Esophagus squamous epithelium (tissue), 5 donors: ENCODE data around the gene BEND6. TPM values are rescaled to one million over a fixed set of nuclear protein-coding genes. Genes with fewer than 3 reads are reported as not detected.

ENCODE experiments used
- DNase-seq: peaks from one replicate; lab custom pipeline; 2025; lab: John Stamatoyannopoulos, UW
- H3K27ac ChIP-seq, 4 donors: fragments of 200-600 bp; sonication (generic); one replicate each; pipeline ENCODE4 v1.5.1; 2016 to 2019; ENCODE audit warnings: mild to moderate bottlenecking in 1 of 4
- H3K27me3 ChIP-seq, 4 donors: fragments of 200-600 bp; sonication (generic); 1 replicate in 3 of 4; 2 replicates in 1 of 4; pipeline versions ENCODE4 v1.5.1 to v1.6.0; 2017 to 2021; ENCODE audit warnings: antibody characterized with exemption in 1 of 4
- H3K36me3 ChIP-seq, 3 donors: fragments of 200-600 bp; sonication (generic); one replicate each; pipeline ENCODE4 v1.5.1; 2016 to 2019
- H3K4me1 ChIP-seq, 3 donors: fragments of 200-600 bp; sonication (generic); one replicate each; pipeline ENCODE4 v1.5.1; 2017 to 2019
- H3K4me3 ChIP-seq, 4 donors: fragments of 200-600 bp; sonication (generic); 1 replicate in 3 of 4; 2 replicates in 1 of 4; pipeline ENCODE4 v1.5.1; 2016 to 2019; ENCODE audit warnings: mild to moderate bottlenecking in 2 of 4, moderate library complexity in 1 of 4
- H3K9me3 ChIP-seq, 3 donors: fragments of 200-600 bp; sonication (generic); one replicate each; pipeline ENCODE4 v1.5.1; 2016 to 2019
- CTCF ChIP-seq, 6 experiments: fragments of 450-650 bp in 4 of 6; fragments of 200-600 bp in 2 of 6; sonication (generic) in 2 of 6; IDR thresholded peaks; one replicate each; pipeline ENCODE4 v1.5.1; 2016 to 2019; ENCODE audit warnings: antibody characterized with exemption in 6 of 6, mild to moderate bottlenecking in 4 of 6, moderate library complexity in 4 of 6
- POLR2A ChIP-seq, 4 donors: fragments of 450-650 bp; IDR thresholded peaks; one replicate each; pipeline ENCODE4 v1.6.1; 2017; ENCODE audit warnings: antibody characterized with exemption in 4 of 4, mild to moderate bottlenecking in 4 of 4, moderate library complexity in 3 of 4
- WGBS, 2 donors: methylation state at CpG; one replicate each; pipeline ENCODE4 v1.1.5; 2018; 5-methylcytosine and 5-hydroxymethylcytosine counted together
- intact Hi-C: fragments of 100-400 bp; cut with DNase I; formaldehyde crosslinking; loops from one replicate; pipeline ENCODE4 v1.15.0; 2022
- total RNA-seq, 4 donors: library from RNA; depleted of rRNA; stranded (reverse); fragments of >200 nt; gene quantifications; one replicate each; pipeline ENCODE4 v1.1.0, GENCODE V29; 2016
- donor health status: DM: yes; HTN: yes; CAD: no.

The BEND6 gene
- total RNA-seq, 4 donors from 2014 or later: 0.57 to 2.4 (median 1.1) TPM; not detected in 1

GRCh38 chr6:56961151-56961550, 6.2 kb downstream of the BEND6 start:
- no peak overlapping the region for H3K27ac ChIP-seq
- intact Hi-C loops: no loop called here
- H3K4me1 ChIP-seq: peaks cover 0 to 7% (median 0%) of the 10 kb centered on the region in 3 donors
- H3K9me3 ChIP-seq: no peaks in the 10 kb centered on the region
- H3K4me3 ChIP-seq: no peak overlapping the region
- no peaks in the 10 kb centered on the region for H3K36me3 ChIP-seq
- WGBS, 2 donors: 63 to 67% methylated on average over 2 of the region's 2 CpGs
- no peak for TF ChIP-seq POLR2A (IDR thresholded peaks at IDR 0.05)
- TF ChIP-seq CTCF (IDR thresholded peaks at IDR 0.05): no peak
- peaks cover 0 to 30% (median 0%) of the 10 kb centered on the region in 4 donors for H3K27me3 ChIP-seq
- no peak for DNase-seq

- Histone ChIP-seq H3K9me3 (no peaks in the 10 kb centered on the region), H3K27me3 (peaks cover 0 to 17% (median 0%) of the 10 kb centered on the region in 4 donors), H3K36me3 (no peaks in the 10 kb centered on the region), H3K27ac (no peak overlapping the region), H3K4me1 (peaks cover 0 to 5% (median 0%) of the 10 kb centered on the region in 3 donors), H3K4me3 (no peak overlapping the region)
- no peak for TF ChIP-seq POLR2A (IDR thresholded peaks at IDR 0.05)
- TF ChIP-seq CTCF (IDR thresholded peaks at IDR 0.05): no peak
- 97 to 100% methylated on average over 2 of the region's 2 CpGs for WGBS, 2 donors
- no peak for DNase-seq
- intact Hi-C loops: no loop called here
These were observed 7.5 kb downstream of the BEND6 start for GRCh38 chr6:56962441-56962840.

DNA sequence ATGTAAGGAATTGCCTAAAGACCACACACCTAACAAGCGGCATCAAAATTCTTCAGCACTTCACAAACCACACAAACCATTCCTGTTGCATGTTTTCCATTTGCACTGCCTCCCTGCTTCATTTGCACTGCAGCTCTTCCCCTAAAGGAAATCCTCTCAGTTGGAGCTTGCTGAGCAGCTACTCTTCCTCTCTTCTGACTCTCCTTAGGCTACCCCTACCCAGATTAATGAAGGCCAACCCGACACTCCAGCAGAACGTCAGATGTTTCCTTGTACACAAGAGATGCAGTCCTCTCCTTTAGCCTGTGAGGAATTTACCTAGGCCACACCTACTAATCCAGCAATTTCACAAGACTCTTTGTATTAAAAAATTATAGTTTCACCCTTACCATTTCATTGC, 8.1 kb downstream of the BEND6 start:
- WGBS, 2 donors: 80 to 87% methylated on average over 3 of the region's 3 CpGs
- DNase-seq: no peak
- no peak overlapping the region for H3K4me3 ChIP-seq

DNA sequence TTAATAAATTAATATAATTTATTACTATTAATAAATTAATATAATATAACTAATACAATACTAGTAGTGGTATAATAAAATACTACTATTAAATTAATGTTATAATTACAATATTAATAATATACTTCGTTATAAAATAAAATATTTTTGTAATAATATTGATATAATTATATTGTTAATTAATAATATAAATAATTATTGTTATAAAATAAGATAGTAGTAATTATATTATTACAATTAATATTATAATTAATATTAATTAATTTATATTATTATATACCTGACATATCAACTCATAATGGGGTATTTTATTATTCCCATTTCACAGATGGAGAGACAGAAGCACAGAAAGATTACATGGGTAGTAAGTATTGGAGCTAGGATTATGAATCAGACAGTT, 8.9 kb downstream of the BEND6 start:
- 75 to 86% methylated on average over 1 of the region's 1 CpG for WGBS, 2 donors

More for the DNA sequence above, 8.1 kb downstream of the BEND6 start:
- Histone ChIP-seq H3K4me1 (peaks cover 0 to 5% (median 0%) of the 10 kb centered on the region in 3 donors), H3K9me3 (no peaks in the 10 kb centered on the region), H3K27me3 (peaks cover 0 to 11% (median 0%) of the 10 kb centered on the region in 4 donors), H3K36me3 (no peaks in the 10 kb centered on the region), H3K27ac (no peak overlapping the region)
- TF ChIP-seq CTCF (IDR thresholded peaks at IDR 0.05) (no peak), POLR2A (IDR thresholded peaks at IDR 0.05) (no peak)
- intact Hi-C loops: no loop called here

DNA sequence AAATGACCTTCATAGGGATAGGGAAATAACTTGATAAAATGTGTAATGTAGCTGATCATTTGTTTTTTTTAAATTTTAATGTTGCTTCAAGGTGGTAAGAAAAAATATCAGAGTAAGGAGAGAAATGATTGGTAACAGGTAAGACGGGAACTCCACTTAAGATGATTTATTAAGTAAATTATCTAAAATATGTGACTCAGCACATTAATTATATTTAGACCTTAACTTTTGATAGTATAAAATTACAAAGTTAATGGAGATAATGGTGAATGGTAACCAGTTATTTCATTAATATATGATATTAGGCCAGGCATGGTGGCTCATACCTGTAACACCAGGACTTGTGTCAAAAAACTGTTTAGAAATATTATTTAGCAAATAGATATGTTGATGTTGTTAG, 10.2 kb downstream of the BEND6 start:
- 79 to 86% methylated on average over 1 of the region's 1 CpG for WGBS, 2 donors
- DNase-seq: no peak
- Histone ChIP-seq H3K4me1 (peaks cover 0 to under 1% (median 0%) of the 10 kb centered on the region in 3 donors), H3K27me3 (peaks cover 0 to 5% (median 0%) of the 10 kb centered on the region in 4 donors), H3K36me3 (no peaks in the 10 kb centered on the region), H3K27ac (no peak overlapping the region), H3K9me3 (no peaks in the 10 kb centered on the region), H3K4me3 (no peak overlapping the region)
- TF ChIP-seq CTCF (IDR thresholded peaks at IDR 0.05) (no peak), POLR2A (IDR thresholded peaks at IDR 0.05) (no peak)
- intact Hi-C loops: no loop called here

More for the DNA sequence above, 8.9 kb downstream of the BEND6 start:
- intact Hi-C loops: no loop called here
- Histone ChIP-seq H3K9me3 (no peaks in the 10 kb centered on the region), H3K36me3 (no peaks in the 10 kb centered on the region), H3K27ac (no peak overlapping the region), H3K4me1 (peaks cover 0 to 5% (median 0%) of the 10 kb centered on the region in 3 donors), H3K27me3 (peaks cover 0 to 5% (median 0%) of the 10 kb centered on the region in 4 donors), H3K4me3 (no peak overlapping the region)
- DNase-seq: no peak
- TF ChIP-seq CTCF (IDR thresholded peaks at IDR 0.05) (no peak), POLR2A (IDR thresholded peaks at IDR 0.05) (no peak)
